ENCODE measurements around the gene SCAPER. TPM values are rescaled to one million over a fixed set of nuclear protein-coding genes. Genes with fewer than 3 reads are reported as not detected.

Gene SCAPER
- total RNA-seq, 1 donor from 2014 or later: 42.6 TPM

- Histone ChIP-seq H3K36me3 (peaks cover 44% of the 10 kb centered on the region), H3K27ac (replicated peaks) (no peak overlapping the region), H3K9me3 (replicated peaks) (no peaks in the 10 kb centered on the region), H3K27me3 (ENCODE audit: low read depth) (no peaks in the 10 kb centered on the region), H3K4me1 (no peaks in the 10 kb centered on the region), H3K4me3 (no peak overlapping the region)
- no peak for DNase-seq
- no peak for TF ChIP-seq CTCF (IDR thresholded peaks at IDR 0.05; ENCODE audit: borderline replicate concordance)
- intact Hi-C loops (cut with micrococcal nuclease): no loop called here
Observed at GRCh38 chr15:76384409-76384808, 520.7 kb downstream of the SCAPER start.

GRCh38 chr15:76382987-76383728, 522.0 kb downstream of the SCAPER start:
- intact Hi-C loops (cut with micrococcal nuclease): no loop called here
- Histone ChIP-seq H3K4me3 (no peak overlapping the region), H3K36me3 (peaks cover 44% of the 10 kb centered on the region), H3K27me3 (ENCODE audit: low read depth) (no peaks in the 10 kb centered on the region), H3K27ac (replicated peaks) (no peak overlapping the region), H3K9me3 (replicated peaks) (no peaks in the 10 kb centered on the region), H3K4me1 (no peaks in the 10 kb centered on the region)
- TF ChIP-seq CTCF (IDR thresholded peaks at IDR 0.05; ENCODE audit: borderline replicate concordance): no peak
- DNase-seq: no peak

- peaks cover 36% of the 10 kb centered on the region for H3K36me3 ChIP-seq
- intact Hi-C loops (cut with micrococcal nuclease): no loop called here
- DNase-seq: no peak
- no peaks in the 10 kb centered on the region for H3K27me3 ChIP-seq (ENCODE audit: low read depth)
- no peak overlapping the region for H3K27ac ChIP-seq (replicated peaks)
- TF ChIP-seq CTCF (IDR thresholded peaks at IDR 0.05; ENCODE audit: borderline replicate concordance): no peak
- no peak overlapping the region for H3K4me3 ChIP-seq
- peaks cover 2% of the 10 kb centered on the region for H3K4me1 ChIP-seq
- H3K9me3 ChIP-seq (replicated peaks): no peaks in the 10 kb centered on the region
Observed at GRCh38 chr15:76381366-76381765, 523.8 kb downstream of the SCAPER start.

- Histone ChIP-seq H3K4me1 (peaks cover 8% of the 10 kb centered on the region), H3K9me3 (replicated peaks) (no peaks in the 10 kb centered on the region), H3K4me3 (no peak overlapping the region), H3K27me3 (ENCODE audit: low read depth) (no peaks in the 10 kb centered on the region), H3K27ac (replicated peaks) (no peak overlapping the region), H3K36me3 (peaks cover 39% of the 10 kb centered on the region)
- no peak for DNase-seq
- intact Hi-C loops (cut with micrococcal nuclease): no loop called here
- TF ChIP-seq CTCF (IDR thresholded peaks at IDR 0.05; ENCODE audit: borderline replicate concordance): no peak
Observed at GRCh38 chr15:76380249-76380648, 524.9 kb downstream of the SCAPER start.

GRCh38 chr15:76378691-76379090, 526.4 kb downstream of the SCAPER start:
- H3K27ac ChIP-seq (replicated peaks): no peak overlapping the region
- no peak for DNase-seq
- intact Hi-C loops (cut with micrococcal nuclease): no loop called here
- TF ChIP-seq CTCF (IDR thresholded peaks at IDR 0.05; ENCODE audit: borderline replicate concordance): no peak
- H3K36me3 ChIP-seq: peaks cover 45% of the 10 kb centered on the region
- no peaks in the 10 kb centered on the region for H3K9me3 ChIP-seq (replicated peaks)
- peaks cover 8% of the 10 kb centered on the region for H3K4me1 ChIP-seq
- no peaks in the 10 kb centered on the region for H3K27me3 ChIP-seq (ENCODE audit: low read depth)
- no peak overlapping the region for H3K4me3 ChIP-seq

Measured in left ventricle myocardium inferior (tissue), 1 donor.